A549 (cell line): ENCODE results near the gene DDX1. TPM values are rescaled to one million over a fixed set of nuclear protein-coding genes. Genes with fewer than 3 reads are reported as not detected.

Experiments
- ATAC-seq, 2 experiments: fragments of 200-7000 bp in 1 of 2; fragments of >200 bp in 1 of 2; cut with Nextera tagmentation in 1 of 2; cut with Tn5 transposase in 1 of 2; 3 replicates each; pipeline versions ENCODE4 v1.8.0 to v1.9.1; 2018 to 2020; ENCODE audit warnings: mild to moderate bottlenecking in 1 of 2, moderate library complexity in 1 of 2
- CTCF ChIA-PET: fragments of 300-600 bp; sonication (Branson Sonifier 250); formaldehyde crosslinking; extraction: SDS; loops from one replicate; lab custom pipeline; 2021; ENCODE audit warnings: antibody characterized with exemption, inconsistent platforms; lab: Yijun Ruan, JAX
- POLR2A ChIA-PET: fragments of 350-600 bp; formaldehyde crosslinking; extraction: SDS; loops from one replicate; lab custom pipeline; 2021; ENCODE audit warnings: antibody characterized with exemption, inconsistent platforms; lab: Yijun Ruan, JAX
- DNase-seq, 2 experiments: peaks; one replicate each; pipeline versions ENCODE4 v3.0.0 to v3.0.0-alpha.2; 2011 to 2016; ENCODE audit warnings: low read depth in 1 of 2, low spot score in 1 of 2
- FAIRE-seq: peaks from 2 replicates; lab custom pipeline; 2011; peaks lifted over from hg19 to GRCh38; lab: Jason Lieb, UNC
- H3K27ac ChIP-seq, 2 experiments: fragments of >200 bp; sonication (Bioruptor Twin); formaldehyde crosslinking; 3 replicates each; pipeline ENCODE4 v1.5.1; 2016 to 2017
- H3K4me1 ChIP-seq: fragments of >200 bp; sonication (Bioruptor Twin); formaldehyde crosslinking; 3 replicates; pipeline ENCODE4 v1.6.1; 2016
- H3K4me2 ChIP-seq: fragments of >200 bp; sonication (Bioruptor Twin); formaldehyde crosslinking; 3 replicates; pipeline ENCODE4 v1.6.1; 2016
- H3K4me3 ChIP-seq: fragments of >200 bp; sonication (Bioruptor Twin); formaldehyde crosslinking; 3 replicates; pipeline ENCODE4 v1.5.1; 2016
- H3K9me3 ChIP-seq: fragments of >200 bp; sonication (Bioruptor Twin); formaldehyde crosslinking; 3 replicates; pipeline ENCODE4 v1.6.1; 2016
- ATOH8 ChIP-seq: fragments of 250-450 bp; sonication (Bioruptor Pico); IDR thresholded peaks from 2 replicates; pipeline ENCODE4 v1.5.0; 2020; ENCODE audit warnings: low read depth, mild to moderate bottlenecking, moderate library complexity
- BHLHE40 ChIP-seq: IDR thresholded peaks from 2 replicates; pipeline ENCODE4 v1.6.1; 2012; ENCODE audit warnings: low read depth, low read length, inconsistent platforms
- CEBPB ChIP-seq, 2 experiments: fragments of >200 bp in 1 of 2; sonication (Bioruptor Twin) in 1 of 2; formaldehyde crosslinking in 1 of 2; IDR thresholded peaks; 2 replicates each; pipeline ENCODE4 v1.6.1; 2012 to 2016
- CHD2 ChIP-seq: fragments of 150-350 bp; IDR thresholded peaks from 2 replicates; pipeline ENCODE4 v1.6.1; 2014; ENCODE audit warnings: low read length; ENCODE audit not compliant: partially characterized antibody
- CTCF ChIP-seq: fragments of >200 bp; sonication (Bioruptor Twin); formaldehyde crosslinking; IDR thresholded peaks from 3 replicates; pipeline ENCODE4 v1.5.1; 2016
- E2F6 ChIP-seq: IDR thresholded peaks from 2 replicates; pipeline ENCODE4 v1.6.1; 2012; ENCODE audit warnings: low read depth, borderline replicate concordance
- EHF ChIP-seq: fragments of 250-450 bp; sonication (Bioruptor Pico); IDR thresholded peaks from 2 replicates; pipeline ENCODE4 v1.5.0; 2020; ENCODE audit warnings: mild to moderate bottlenecking
- EP300 ChIP-seq, 2 experiments: fragments of >200 bp; sonication (Bioruptor Twin); formaldehyde crosslinking; IDR thresholded peaks; 2 replicates in 1 of 2; 3 replicates in 1 of 2; pipeline ENCODE4 v1.6.1; 2016 to 2017
- FOSB ChIP-seq: fragments of 250-450 bp; sonication (Bioruptor Pico); IDR thresholded peaks from 2 replicates; pipeline ENCODE4 v1.5.0; 2020; ENCODE audit warnings: mild to moderate bottlenecking, moderate library complexity
- FOSL2 ChIP-seq, 2 experiments: fragments of 450-650 bp in 1 of 2; fragments of >200 bp in 1 of 2; sonication (Bioruptor Twin) in 1 of 2; formaldehyde crosslinking; IDR thresholded peaks; 2 replicates each; pipeline versions ENCODE4 v1.5.0 to v1.6.1; 2016 to 2020; ENCODE audit warnings: mild to moderate bottlenecking in 1 of 2, moderate library complexity in 1 of 2
- FOXS1 ChIP-seq: fragments of 250-450 bp; sonication (Bioruptor Pico); IDR thresholded peaks from 2 replicates; pipeline ENCODE4 v1.5.0; 2020; ENCODE audit warnings: mild to moderate bottlenecking, moderate library complexity
- HMGXB4 ChIP-seq: fragments of 250-450 bp; sonication (Bioruptor Pico); IDR thresholded peaks from 2 replicates; pipeline ENCODE4 v1.5.0; 2021; ENCODE audit warnings: mild to moderate bottlenecking, moderate library complexity, borderline replicate concordance
- HOXB13 ChIP-seq: fragments of 250-450 bp; sonication (Bioruptor Pico); IDR thresholded peaks from 2 replicates; pipeline ENCODE4 v1.5.0; 2020; ENCODE audit warnings: low read depth, mild to moderate bottlenecking, moderate library complexity
- JUN ChIP-seq, 2 experiments: fragments of >200 bp; sonication (Bioruptor Twin); formaldehyde crosslinking; IDR thresholded peaks; 2 replicates in 1 of 2; 3 replicates in 1 of 2; pipeline ENCODE4 v1.6.1; 2016 to 2017
- KDM5A ChIP-seq: fragments of 200-600 bp; sonication (generic); IDR thresholded peaks from 2 replicates; pipeline ENCODE4 v1.6.1; 2016; ENCODE audit warnings: antibody characterized with exemption, mild to moderate bottlenecking
- MAFK ChIP-seq: fragments of 450-650 bp; IDR thresholded peaks from 2 replicates; pipeline ENCODE4 v1.6.1; 2014; ENCODE audit not compliant: partially characterized antibody
- MAX ChIP-seq: IDR thresholded peaks from 2 replicates; pipeline ENCODE4 v1.6.1; 2012
- PBX3 ChIP-seq: IDR thresholded peaks from 2 replicates; pipeline ENCODE4 v1.6.1; 2012
- POLR2AphosphoS2 ChIP-seq: conservative IDR thresholded peaks from 2 replicates; pipeline ENCODE4 v1.6.1; 2012; ENCODE audit warnings: low read length, improper control_type of control experiment, inconsistent platforms
- RAD21 ChIP-seq, 2 experiments: fragments of >200 bp in 1 of 2; sonication (Bioruptor Twin) in 1 of 2; formaldehyde crosslinking in 1 of 2; IDR thresholded peaks in 1 of 2; conservative IDR thresholded peaks in 1 of 2; 2 replicates in 1 of 2; 3 replicates in 1 of 2; pipeline ENCODE4 v1.6.1; 2012 to 2018; ENCODE audit warnings: inconsistent platforms in 1 of 2
- RCOR1 ChIP-seq: fragments of 150-350 bp; IDR thresholded peaks from 2 replicates; pipeline ENCODE4 v1.6.1; 2014; ENCODE audit warnings: antibody characterized with exemption, low read length, low read depth
- SMC3 ChIP-seq: fragments of >200 bp; sonication (Bioruptor Twin); formaldehyde crosslinking; IDR thresholded peaks from 3 replicates; pipeline ENCODE4 v1.6.1; 2018; ENCODE audit warnings: inconsistent platforms
- TFCP2L1 ChIP-seq: fragments of 250-450 bp; sonication (Bioruptor Pico); IDR thresholded peaks from 2 replicates; pipeline ENCODE4 v1.5.0; 2021; ENCODE audit warnings: mild to moderate bottlenecking
- ZC3H11A ChIP-seq: fragments of 450-650 bp; IDR thresholded peaks from 2 replicates; pipeline ENCODE4 v1.6.1; 2014; ENCODE audit warnings: antibody characterized with exemption, mild to moderate bottlenecking
- ZNF302 ChIP-seq: fragments of 250-450 bp; sonication (Bioruptor Pico); IDR thresholded peaks from 2 replicates; pipeline ENCODE4 v1.9.0; 2021; ENCODE audit warnings: inconsistent platforms, mild to moderate bottlenecking, moderate library complexity
- WGBS: methylation state at CpG from one replicate; pipeline ENCODE4 v1.1.6; 2017; ENCODE audit errors: missing lambda C conversion rate; 5-methylcytosine and 5-hydroxymethylcytosine counted together
- polyA plus RNA-seq, 4 experiments: library from polyadenylated mRNA; depleted of rRNA in 3 of 4; stranded (reverse); fragments of >200 nt; fragmentation: RNase III in 1 of 4; extraction: RNeasy Plus Mini Kit Qiagen cat#74134 plus additional on column Dnase treatment in 1 of 4; gene quantifications; 2 replicates in 3 of 4; 3 replicates in 1 of 4; pipeline ENCODE4 v1.2.3, GENCODE V29; 2011 to 2017

Gene DDX1
- polyA plus RNA-seq, 2 of the 4 experiments (the other 2 are of a cell fraction), result 157 to 214 TPM

GRCh38 chr2:15634846-15635490 is 43.3 kb downstream of the DDX1 start:
- TF ChIP-seq E2F6, result no peak
- no peak for TF ChIP-seq EP300 (IDR thresholded peaks at IDR 0.05)
- no peak for TF ChIP-seq HOXB13 (CRISPR knock-in tag)
- no peak for TF ChIP-seq ATOH8 (CRISPR knock-in tag)
- TF ChIP-seq CHD2, result no peak
- no peak for TF ChIP-seq JUN (IDR thresholded peaks at IDR 0.05)
- no peak for TF ChIP-seq FOXS1 (CRISPR knock-in tag)
- no peak for TF ChIP-seq CEBPB (IDR thresholded peaks at IDR 0.05)
- TF ChIP-seq BHLHE40, result no peak
- TF ChIP-seq MAFK, result no peak
- no peak for TF ChIP-seq MAX
- TF ChIP-seq PBX3, result no peak
- TF ChIP-seq KDM5A, result no peak
- TF ChIP-seq POLR2AphosphoS2, result no peak
- ChIA-PET POLR2A (interaction anchor here (0.7 kb wide), 1 partner anchor 28 kb away, joined by 3 read pairs; no protein-coding TSS in a partner anchor), CTCF (interaction anchor here (0.6 to 5.9 kb wide), 8 partner anchors 11 to 874 kb away, joined by 3 to 63 read pairs (median 4); partner anchors contain the start of gene MYCN)
- WGBS, result 90% methylated on average over 1 of the region's 1 CpG
- ATAC-seq (no peak), FAIRE-seq (no peak), DNase-seq (no peak)
- Histone ChIP-seq H3K27ac (no peak overlapping the region), H3K9me3 (no peaks in the 10 kb centered on the region), H3K4me1 (no peaks in the 10 kb centered on the region), H3K4me2 (no peak overlapping the region), H3K4me3 (no peak overlapping the region)

GRCh38 chr2:15636972-15637785 is 45.5 kb downstream of the DDX1 start:
- 21% methylated on average over 6 of the region's 6 CpGs for WGBS
- ATAC-seq (peak; percentile 90 to 94), FAIRE-seq (peak; percentile 46), DNase-seq (peak; percentile 73 to 77)
- H3K4me2 ChIP-seq, result no peak overlapping the region
- no peak overlapping the region for H3K27ac ChIP-seq
- POLR2A ChIA-PET, result no interaction called here
- CTCF ChIA-PET, result interaction anchor here (0.6 to 5.9 kb wide), 24 partner anchors 8 to 974 kb away, joined by 3 to 63 read pairs (median 4); partner anchors contain the start of gene MYCN
- H3K4me1 ChIP-seq, result no peaks in the 10 kb centered on the region
- H3K9me3 ChIP-seq, result peaks cover 6% of the 10 kb centered on the region; the same call in 1 of the 3 replicates
- TF ChIP-seq HMGXB4 (CRISPR knock-in tag) (no peak), FOSL2 (IDR thresholded peaks at IDR 0.05) (no peak), FOSL2 (CRISPR knock-in tag; IDR thresholded peaks at IDR 0.05) (peak; percentile 34; the same call in 1 of the 2 replicates), PBX3 (no peak), CTCF (peak; percentile 100), RCOR1 (no peak), FOSB (CRISPR knock-in tag) (no peak), EHF (CRISPR knock-in tag) (no peak), CEBPB (IDR thresholded peaks at IDR 0.05) (no peak), SMC3 (peak; percentile 100), ZNF302 (no peak), JUN (IDR thresholded peaks at IDR 0.05) (0 out of 5 replicates have a peak, but pooled peaks of 1 of the 2 experiments have one; percentile 24), RAD21 (conservative IDR thresholded peaks at IDR 0.05 in 1 of 2, IDR thresholded peaks at IDR 0.05 in 1 of 2) (peak; percentile 98 to 100), TFCP2L1 (no peak), ZC3H11A (no peak), HOXB13 (CRISPR knock-in tag) (no peak)
- no peak overlapping the region for H3K4me3 ChIP-seq
